HL-60 (cell line): ENCODE measurements around the gene ACTN4.

ENCODE experiments used
- POLR2AphosphoS5 ChIP-seq: IDR thresholded peaks from 2 replicates; pipeline ENCODE4 v1.6.1; 2012; ENCODE audit warnings: low read depth
- TF ChIP-seq, protein P1 (sequence below): IDR thresholded peaks from one replicate; pipeline ENCODE4 v1.5.1; 2011; ENCODE audit warnings: low read length, control low read depth, inconsistent platforms; ENCODE audit not compliant: insufficient read depth
- TF ChIP-seq, protein P2 (sequence below): IDR thresholded peaks from 2 replicates; pipeline ENCODE4 v1.6.1; 2012; ENCODE audit warnings: low read depth; ENCODE audit not compliant: insufficient replicate concordance

DNA sequence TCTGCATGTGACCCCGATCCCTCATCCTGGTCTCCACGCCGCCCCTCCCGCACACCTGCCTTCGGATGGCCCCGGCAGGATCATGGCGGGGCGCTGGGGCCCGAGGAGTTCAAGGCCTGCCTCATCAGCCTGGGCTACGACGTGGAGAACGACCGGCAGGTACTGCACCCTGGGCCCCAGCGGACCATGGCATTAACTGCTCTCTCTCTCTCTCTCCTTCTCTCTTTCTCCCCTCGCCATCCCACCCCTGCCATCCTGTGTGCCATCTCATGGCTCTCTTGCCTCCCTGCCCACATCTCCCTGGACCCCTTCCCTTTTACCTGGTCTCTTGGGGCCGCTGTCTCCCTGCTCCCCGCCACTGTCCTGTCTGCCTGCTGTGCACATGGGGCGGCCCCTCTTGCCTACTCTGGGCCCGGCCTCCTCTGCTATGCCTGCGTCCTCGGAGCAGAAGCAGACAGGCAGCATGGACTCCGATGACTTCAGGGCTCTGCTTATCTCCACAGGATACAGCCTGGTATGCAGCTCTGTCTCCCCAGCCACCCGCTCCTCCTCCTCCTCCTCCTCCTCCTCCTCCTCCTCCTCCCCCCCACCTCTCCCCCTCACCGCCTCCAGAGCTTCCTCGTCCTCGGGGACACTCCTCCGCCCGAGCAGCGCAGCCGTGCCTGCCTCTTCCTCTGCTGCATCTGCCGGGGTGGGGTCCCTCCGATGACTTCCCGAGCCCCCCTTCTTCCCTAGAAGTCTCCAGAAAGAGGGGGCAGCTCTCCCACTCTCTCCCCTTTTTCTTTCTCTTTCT lies 80.6 kb downstream of the ACTN4 start:
- TF ChIP-seq, protein P1, sequence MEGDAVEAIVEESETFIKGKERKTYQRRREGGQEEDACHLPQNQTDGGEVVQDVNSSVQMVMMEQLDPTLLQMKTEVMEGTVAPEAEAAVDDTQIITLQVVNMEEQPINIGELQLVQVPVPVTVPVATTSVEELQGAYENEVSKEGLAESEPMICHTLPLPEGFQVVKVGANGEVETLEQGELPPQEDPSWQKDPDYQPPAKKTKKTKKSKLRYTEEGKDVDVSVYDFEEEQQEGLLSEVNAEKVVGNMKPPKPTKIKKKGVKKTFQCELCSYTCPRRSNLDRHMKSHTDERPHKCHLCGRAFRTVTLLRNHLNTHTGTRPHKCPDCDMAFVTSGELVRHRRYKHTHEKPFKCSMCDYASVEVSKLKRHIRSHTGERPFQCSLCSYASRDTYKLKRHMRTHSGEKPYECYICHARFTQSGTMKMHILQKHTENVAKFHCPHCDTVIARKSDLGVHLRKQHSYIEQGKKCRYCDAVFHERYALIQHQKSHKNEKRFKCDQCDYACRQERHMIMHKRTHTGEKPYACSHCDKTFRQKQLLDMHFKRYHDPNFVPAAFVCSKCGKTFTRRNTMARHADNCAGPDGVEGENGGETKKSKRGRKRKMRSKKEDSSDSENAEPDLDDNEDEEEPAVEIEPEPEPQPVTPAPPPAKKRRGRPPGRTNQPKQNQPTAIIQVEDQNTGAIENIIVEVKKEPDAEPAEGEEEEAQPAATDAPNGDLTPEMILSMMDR, result no peak
- no peak for TF ChIP-seq POLR2AphosphoS5
- TF ChIP-seq, protein P2, sequence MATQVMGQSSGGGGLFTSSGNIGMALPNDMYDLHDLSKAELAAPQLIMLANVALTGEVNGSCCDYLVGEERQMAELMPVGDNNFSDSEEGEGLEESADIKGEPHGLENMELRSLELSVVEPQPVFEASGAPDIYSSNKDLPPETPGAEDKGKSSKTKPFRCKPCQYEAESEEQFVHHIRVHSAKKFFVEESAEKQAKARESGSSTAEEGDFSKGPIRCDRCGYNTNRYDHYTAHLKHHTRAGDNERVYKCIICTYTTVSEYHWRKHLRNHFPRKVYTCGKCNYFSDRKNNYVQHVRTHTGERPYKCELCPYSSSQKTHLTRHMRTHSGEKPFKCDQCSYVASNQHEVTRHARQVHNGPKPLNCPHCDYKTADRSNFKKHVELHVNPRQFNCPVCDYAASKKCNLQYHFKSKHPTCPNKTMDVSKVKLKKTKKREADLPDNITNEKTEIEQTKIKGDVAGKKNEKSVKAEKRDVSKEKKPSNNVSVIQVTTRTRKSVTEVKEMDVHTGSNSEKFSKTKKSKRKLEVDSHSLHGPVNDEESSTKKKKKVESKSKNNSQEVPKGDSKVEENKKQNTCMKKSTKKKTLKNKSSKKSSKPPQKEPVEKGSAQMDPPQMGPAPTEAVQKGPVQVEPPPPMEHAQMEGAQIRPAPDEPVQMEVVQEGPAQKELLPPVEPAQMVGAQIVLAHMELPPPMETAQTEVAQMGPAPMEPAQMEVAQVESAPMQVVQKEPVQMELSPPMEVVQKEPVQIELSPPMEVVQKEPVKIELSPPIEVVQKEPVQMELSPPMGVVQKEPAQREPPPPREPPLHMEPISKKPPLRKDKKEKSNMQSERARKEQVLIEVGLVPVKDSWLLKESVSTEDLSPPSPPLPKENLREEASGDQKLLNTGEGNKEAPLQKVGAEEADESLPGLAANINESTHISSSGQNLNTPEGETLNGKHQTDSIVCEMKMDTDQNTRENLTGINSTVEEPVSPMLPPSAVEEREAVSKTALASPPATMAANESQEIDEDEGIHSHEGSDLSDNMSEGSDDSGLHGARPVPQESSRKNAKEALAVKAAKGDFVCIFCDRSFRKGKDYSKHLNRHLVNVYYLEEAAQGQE, result no peak
